NCI-H2171 treated with DMSO at 0.1 percent for 48 hours (cell line): ENCODE results near the gene CSNK2B.
"Not testable (repeated sequence)": the region's sequence is repeated elsewhere in the genome, so short reads cannot be mapped to it uniquely, and the experiment has no call there.

Experiments
- DNase-seq: peaks from one replicate; lab custom pipeline; 2025; lab: John Stamatoyannopoulos, UW

CSNK2B gene

GRCh38 chr6:31687860-31688693, 22.2 kb downstream of the CSNK2B start:
- no peak for DNase-seq

- no peak for DNase-seq
Measured at GRCh38 chr6:31689249-31690110, 23.6 kb downstream of the CSNK2B start.

GRCh38 chr6:31690231-31691077, 24.6 kb downstream of the CSNK2B start:
- no peak for DNase-seq

- no peak for DNase-seq
Measured at GRCh38 chr6:31691078-31691463, 25.2 kb downstream of the CSNK2B start.

- DNase-seq, result no peak
Measured at GRCh38 chr6:31691564-31692108, 25.8 kb downstream of the CSNK2B start.

- DNase-seq, result no peak
Measured at GRCh38 chr6:31692353-31692752, 26.5 kb downstream of the CSNK2B start.

GRCh38 chr6:31692886-31693285, 27.0 kb downstream of the CSNK2B start:
- no peak for DNase-seq

GRCh38 chr6:31693535-31693934, 27.7 kb downstream of the CSNK2B start:
- DNase-seq, result no peak

GRCh38 chr6:31697555-31697954, 31.7 kb downstream of the CSNK2B start:
- DNase-seq, result peak; percentile 69

- no peak for DNase-seq
Measured at GRCh38 chr6:31700740-31701401, 35.0 kb downstream of the CSNK2B start.

GRCh38 chr6:31701666-31702404, 36.0 kb downstream of the CSNK2B start:
- peak; percentile 79 for DNase-seq

GRCh38 chr6:31702405-31702818, 36.5 kb downstream of the CSNK2B start:
- no peak for DNase-seq

- peak; percentile 98 for DNase-seq
Measured at GRCh38 chr6:31702819-31703716, 37.2 kb downstream of the CSNK2B start, which contains the start of gene ABHD16A. Gene ABHD16A, minus strand, starts transcription at chr6:31703324. Its CDS starts 43 bp downstream, at chr6:31703281.

GRCh38 chr6:31705931-31706330, 40.1 kb downstream of the CSNK2B start:
- DNase-seq, result no peak

- no peak for DNase-seq
Measured at GRCh38 chr6:31706599-31706998, 40.7 kb downstream of the CSNK2B start, which contains the start of gene LY6G6F. Gene LY6G6F, plus strand, starts transcription at chr6:31706866. Its CDS starts 41 bp downstream, at chr6:31706907.

- no peak for DNase-seq
Measured at GRCh38 chr6:31707701-31708100, 41.8 kb downstream of the CSNK2B start.

GRCh38 chr6:31708224-31708623, 42.3 kb downstream of the CSNK2B start:
- DNase-seq, result no peak

- not testable (repeated sequence) for DNase-seq
Measured at GRCh38 chr6:31709157-31709556, 43.3 kb downstream of the CSNK2B start.
